ENCODE measurements around the gene KRTAP9-9.
"Not testable (repeated sequence)": the region's sequence is repeated elsewhere in the genome, so short reads cannot be mapped to it uniquely, and the experiment has no call there.

Gene KRTAP9-9
- total RNA-seq: 0 to 0.77 (median 0) reads per million in 17 experiments

GRCh38 chr17:41255381-41256290, at the start of gene KRTAP9-9:
Gene KRTAP9-9 (plus strand): TSS chr17:41255384.
- DNase-seq: peak in 1 of 4 experiments; percentile 0

DNA sequence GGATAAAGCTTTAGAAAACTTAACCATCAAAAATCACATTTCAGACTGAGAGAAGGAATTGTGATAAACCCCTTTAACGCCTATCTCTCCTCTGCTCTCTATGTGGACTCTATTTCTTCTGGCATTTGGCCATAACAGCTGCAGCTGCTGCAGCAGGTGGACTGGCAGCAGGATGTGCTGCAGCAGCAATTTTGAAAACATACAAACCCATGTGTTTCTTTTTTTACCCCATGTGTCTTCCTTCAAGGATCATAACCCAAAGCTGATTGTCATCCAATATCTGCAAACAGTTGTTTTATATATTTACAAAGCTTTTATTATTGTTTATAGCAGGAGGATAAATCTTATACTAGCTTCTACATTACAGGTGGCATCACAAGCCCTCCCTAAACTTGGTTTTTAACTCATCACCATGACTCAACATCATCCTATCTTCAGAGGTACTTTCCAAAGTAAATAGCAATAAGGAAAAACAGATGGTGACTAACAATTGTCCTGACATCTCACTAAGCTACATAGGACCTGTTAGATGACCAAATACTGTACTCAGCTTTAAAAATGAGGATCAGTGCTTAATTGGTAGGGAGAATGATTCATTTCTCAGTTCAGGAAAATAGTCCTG, 43.2 kb upstream of the KRTAP9-9 start:
- DNase-seq: no peak

DNA sequence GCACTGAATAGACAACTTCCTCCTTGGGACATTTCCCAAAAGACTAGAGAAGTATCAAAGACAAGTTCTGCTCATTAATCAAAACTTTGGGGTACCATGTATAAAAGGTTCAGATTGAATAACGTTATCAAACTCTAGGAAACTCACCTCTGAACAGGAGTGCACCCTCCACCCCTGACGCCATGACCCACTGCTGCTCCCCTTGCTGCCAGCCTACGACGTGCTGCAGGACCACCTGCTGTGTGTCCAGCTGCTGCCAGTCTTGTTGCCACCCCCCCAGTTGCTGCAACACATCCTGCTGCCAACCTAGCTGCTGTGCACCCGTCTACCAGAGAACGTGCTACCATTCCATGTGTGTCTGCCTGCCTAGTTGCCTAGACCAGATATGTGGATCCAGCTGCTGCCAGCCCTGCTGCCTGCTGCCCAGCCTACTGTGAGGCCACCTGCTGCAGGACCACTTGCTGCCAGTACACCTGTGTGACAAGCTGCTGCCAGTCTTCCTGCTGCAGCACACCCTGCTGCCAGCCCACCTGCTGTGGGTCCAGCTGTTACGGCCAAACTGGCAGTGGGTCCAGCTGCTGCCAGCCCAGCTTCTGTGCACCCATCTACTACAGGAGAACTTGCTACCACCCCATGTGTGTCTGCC, 42.5 kb upstream of the KRTAP9-9 start:
- DNase-seq: no peak

GRCh38 chr17:41215681-41216080, 39.5 kb upstream of the KRTAP9-9 start:
- no peak for DNase-seq

DNA sequence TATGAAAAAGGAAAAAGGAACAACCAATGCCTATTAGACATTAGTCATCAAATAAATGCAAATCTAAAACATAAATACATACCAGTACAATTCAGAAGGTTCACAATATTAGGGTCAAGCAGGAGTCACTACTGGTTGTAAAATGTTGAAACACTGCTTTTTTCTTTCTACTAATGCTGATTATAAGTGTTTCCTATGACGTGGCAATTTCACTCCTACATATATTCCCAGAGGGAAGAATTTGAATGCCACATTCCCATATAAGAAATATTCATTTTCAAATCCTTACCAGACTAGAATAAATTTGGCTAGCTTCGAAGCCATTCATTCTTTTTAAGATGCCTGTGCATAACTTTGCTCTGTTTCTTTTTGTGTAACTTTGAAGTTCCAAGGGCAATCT, 31.4 kb upstream of the KRTAP9-9 start:
- no peak for DNase-seq

- DNase-seq: no peak
Observed at GRCh38 chr17:41226051-41226450, 29.1 kb upstream of the KRTAP9-9 start.

DNA sequence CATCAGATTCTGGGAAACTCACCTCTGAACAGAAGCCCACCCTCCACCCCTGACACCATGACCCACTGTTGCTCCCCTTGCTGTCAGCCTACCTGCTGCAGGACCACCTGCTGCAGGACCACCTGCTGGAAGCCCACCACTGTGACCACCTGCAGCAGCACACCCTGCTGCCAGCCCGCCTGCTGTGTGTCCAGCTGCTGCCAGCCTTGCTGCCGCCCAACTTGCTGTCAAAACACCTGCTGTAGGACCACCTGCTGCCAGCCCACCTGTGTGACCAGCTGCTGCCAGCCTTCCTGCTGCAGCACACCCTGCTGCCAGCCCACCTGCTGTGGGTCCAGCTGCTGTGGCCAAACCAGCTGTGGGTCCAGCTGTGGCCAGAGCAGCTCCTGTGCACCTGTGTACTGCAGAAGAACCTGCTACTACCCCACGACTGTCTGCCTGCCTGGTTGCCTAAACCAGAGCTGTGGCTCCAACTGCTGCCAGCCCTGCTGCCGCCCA, 28.5 kb upstream of the KRTAP9-9 start, which contains the start of gene KRTAP9-2:
TSS of gene KRTAP9-2 (plus strand) at position 51 of the 498 bp plus-strand sequence. CDS start at position 58, 7 bp downstream.
- DNase-seq: not testable (repeated sequence)

DNA sequence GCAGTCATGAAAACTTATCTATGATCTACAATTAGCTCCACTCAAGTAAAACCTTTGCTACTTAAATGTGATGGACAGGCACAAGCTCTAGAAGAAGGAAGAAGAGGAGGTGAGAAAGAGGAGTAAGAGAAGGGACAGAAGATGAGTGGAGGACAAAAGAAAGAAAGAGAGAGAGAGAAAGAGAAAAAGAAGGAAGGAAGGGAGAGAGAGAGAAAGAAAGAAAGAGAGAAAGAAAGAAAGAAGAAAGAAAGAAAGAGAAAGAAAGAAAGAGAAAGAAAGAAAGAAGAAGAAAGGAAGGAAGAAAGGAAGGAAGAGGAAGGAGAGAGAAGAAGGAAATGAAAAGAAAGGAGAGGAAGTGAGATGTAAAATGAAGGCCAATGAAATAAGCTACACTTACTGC, 25.1 kb upstream of the KRTAP9-9 start:
- DNase-seq: no peak

DNA sequence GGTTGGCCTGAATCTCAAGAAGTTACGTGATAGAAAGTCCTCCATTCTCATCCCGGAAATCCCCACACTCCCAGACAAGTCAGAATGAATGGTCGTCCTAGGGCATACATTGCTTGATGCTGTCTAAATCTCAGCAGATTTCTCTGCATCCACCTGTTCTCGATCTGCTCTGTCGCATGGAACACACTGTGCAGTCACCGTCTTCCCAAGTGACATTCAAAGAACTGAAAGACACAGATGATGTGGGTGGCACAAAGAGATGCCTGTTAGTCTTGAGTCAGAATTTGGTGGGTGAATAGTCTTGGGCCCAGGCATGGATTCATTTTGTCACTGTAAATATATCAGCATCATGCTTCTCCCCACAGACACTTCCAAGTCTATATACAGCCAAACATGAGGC, 23.5 kb upstream of the KRTAP9-9 start:
- DNase-seq: no peak

- DNase-seq: not testable (repeated sequence)
Observed at GRCh38 chr17:41232399-41233105, 22.6 kb upstream of the KRTAP9-9 start, which contains the start of gene KRTAP9-3. Gene KRTAP9-3 (plus strand): TSS chr17:41232449. CDS start chr17:41232502, 53 bp downstream.

GRCh38 chr17:41237116-41237515, 18.1 kb upstream of the KRTAP9-9 start:
- DNase-seq: not testable (repeated sequence)

DNA sequence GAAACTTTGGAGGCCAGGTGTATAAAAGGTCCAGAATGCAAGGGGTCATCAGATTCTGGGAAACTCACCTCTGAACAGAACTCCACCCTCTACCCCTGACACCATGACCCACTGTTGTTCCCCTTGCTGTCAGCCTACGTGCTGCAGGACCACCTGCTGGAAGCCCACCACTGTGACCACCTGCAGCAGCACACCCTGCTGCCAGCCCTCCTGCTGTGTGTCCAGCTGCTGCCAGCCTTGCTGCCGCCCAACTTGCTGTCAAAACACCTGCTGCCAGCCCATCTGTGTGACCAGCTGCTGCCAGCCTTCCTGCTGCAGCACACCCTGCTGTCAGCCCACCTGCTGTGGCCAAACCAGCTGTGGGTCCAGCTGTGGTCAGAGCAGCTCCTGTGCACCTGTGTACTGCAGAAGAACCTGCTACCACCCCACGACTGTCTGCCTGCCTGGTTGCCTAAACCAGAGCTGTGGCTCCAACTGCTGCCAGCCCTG, 17.2 kb upstream of the KRTAP9-9 start, which contains the start of gene KRTAP9-8:
TSS of gene KRTAP9-8 (plus strand) at position 51 of the 489 bp plus-strand sequence. CDS start at position 104, 53 bp downstream.
- DNase-seq: not testable (repeated sequence)

- not testable (repeated sequence) for DNase-seq
Observed at GRCh38 chr17:41246995-41247787, 8.0 kb upstream of the KRTAP9-9 start.

DNA sequence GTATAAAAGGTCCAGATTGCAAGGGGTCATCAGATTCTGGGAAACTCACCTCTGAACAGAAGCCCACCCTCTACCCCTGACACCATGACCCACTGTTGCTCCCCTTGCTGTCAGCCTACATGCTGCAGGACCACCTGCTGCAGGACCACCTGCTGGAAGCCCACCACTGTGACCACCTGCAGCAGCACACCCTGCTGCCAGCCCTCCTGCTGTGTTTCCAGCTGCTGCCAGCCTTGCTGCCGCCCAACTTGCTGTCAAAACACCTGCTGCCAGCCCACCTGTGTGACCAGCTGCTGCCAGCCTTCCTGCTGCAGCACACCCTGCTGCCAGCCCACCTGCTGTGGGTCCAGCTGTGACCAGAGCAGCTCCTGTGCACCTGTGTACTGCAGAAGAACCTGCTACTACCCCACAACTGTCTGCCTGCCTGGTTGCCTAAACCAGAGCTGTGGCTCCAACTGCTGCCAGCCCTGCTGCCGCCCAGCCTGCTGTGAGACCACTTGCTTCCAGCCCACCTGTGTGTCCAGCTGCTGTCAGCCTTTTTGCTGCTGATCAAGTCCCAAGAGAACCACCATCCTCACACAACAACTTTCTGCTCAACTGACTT, 5.4 kb upstream of the KRTAP9-9 start, which contains the start of gene KRTAP9-4:
TSS of gene KRTAP9-4 (plus strand) at position 51 of the 604 bp plus-strand sequence. CDS start at position 85, 34 bp downstream.
- not testable (repeated sequence) for DNase-seq

DNA sequence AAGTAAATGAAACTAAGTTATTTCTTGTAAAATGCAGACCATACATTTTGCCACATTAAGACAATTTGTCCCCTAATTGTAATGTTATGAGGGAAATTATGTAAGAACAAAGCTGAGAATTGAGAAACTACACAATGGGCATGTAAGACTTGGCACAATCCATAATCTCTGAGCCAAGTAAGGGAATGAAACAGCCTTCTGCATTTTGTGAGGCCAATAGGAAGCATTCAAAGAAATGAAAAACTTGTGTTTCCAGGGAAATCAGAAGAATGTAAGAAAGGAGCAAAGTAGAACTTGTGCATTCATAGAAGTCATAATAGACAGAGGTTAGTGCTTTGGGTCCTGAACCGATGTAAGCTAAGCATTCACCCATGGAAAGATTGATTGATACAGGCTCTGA, 3.9 kb upstream of the KRTAP9-9 start:
- DNase-seq: peak in 1 of 4 experiments; percentile 0

- DNase-seq: peak in 1 of 4 experiments; percentile 0
Observed at GRCh38 chr17:41254861-41255260, 323 bp upstream of the KRTAP9-9 start.

- DNase-seq: no peak
Observed at GRCh38 chr17:41256291-41256685, 1.1 kb downstream of the KRTAP9-9 start.

GRCh38 chr17:41258406-41258805, 3.2 kb downstream of the KRTAP9-9 start:
- DNase-seq: no peak

GRCh38 chr17:41263212-41263611, 8.0 kb downstream of the KRTAP9-9 start:
- peak in 1 of 4 experiments; percentile 0 for DNase-seq

DNA sequence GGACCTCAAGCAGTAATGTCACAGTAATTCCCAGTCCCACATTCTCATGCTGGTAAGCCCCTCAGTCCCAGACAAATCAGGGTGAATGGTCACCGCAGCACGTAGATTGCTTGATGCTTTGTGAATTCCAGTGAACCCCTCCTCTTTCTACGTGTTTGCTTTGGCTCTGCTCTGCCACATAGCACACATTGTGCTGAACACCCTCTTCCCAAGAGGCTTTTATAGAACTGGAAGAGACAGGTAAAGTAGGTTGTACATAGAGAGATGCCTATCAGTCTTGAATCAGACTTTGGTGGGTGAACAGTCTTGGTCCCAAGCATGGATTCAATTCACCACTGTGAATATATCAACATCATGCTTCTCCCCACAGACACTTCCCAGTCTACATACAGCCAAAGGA, 9.4 kb downstream of the KRTAP9-9 start:
- DNase-seq: peak in 1 of 4 experiments; percentile 0
